ENCODE results near the gene LYRM4. TPM values are rescaled to one million over a fixed set of nuclear protein-coding genes. Genes with fewer than 3 reads are reported as not detected.

Gene LYRM4
- polyA plus RNA-seq, 1 donor from 2014 or later: 29.3 TPM

DNA sequence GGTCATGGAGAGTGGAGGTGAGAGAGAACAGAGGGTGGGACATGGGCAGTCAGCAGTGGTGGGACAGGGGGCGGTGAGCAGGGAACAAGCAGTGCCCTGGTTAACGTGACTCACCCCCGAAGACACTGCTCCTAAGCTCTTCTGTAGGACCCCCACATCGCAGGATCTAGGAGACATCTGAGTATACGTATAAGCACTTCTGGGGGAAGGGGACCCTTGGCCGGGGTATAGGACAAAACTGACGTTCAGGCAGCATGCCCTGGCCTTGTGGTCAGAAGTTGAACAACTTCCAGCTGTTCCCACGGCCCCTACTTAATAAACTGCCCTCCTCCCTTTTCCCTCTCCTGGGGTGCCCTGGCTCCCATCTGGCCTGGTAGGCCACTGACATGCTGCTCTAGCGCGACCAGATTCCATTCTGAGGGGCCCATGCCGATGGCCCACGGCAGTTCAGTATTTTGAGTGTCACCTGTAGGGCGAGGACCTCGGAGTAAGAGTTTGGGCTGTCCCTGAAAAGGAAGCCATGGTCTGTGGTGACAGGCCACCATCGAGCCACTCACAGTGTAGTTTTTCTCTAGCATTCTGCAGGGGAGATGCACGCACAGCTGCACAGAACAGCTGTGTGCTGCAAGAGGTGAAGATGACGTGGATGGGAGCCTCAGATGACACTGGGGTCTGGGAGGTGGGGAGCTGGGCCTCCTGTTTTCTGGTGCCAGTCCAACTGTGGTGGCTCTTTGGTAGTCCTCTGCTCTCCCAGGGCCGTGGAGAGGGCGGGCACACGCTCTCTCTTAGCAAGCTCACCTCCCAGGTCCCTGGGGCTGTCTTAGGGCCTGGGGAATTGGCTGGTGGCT lies 137.2 kb downstream of the LYRM4 start:
- no peak overlapping the region for H3K4me2 ChIP-seq (ENCODE audit: low read length)
- no peaks in the 10 kb centered on the region for H3K36me3 ChIP-seq (ENCODE audit: insufficient read depth, low read length)
- H3K27ac ChIP-seq (ENCODE audit: low read length): no peak overlapping the region
- H3K4me3 ChIP-seq (ENCODE audit: low read length): no peak overlapping the region
- no peaks in the 10 kb centered on the region for H3K9me3 ChIP-seq (ENCODE audit: low read length)
- no peaks in the 10 kb centered on the region for H3K27me3 ChIP-seq (ENCODE audit: insufficient read depth, low read depth, low read length)
- no peak overlapping the region for H3K9ac ChIP-seq (ENCODE audit: low read length)
- no peak for TF ChIP-seq POLR2AphosphoS5 (IDR thresholded peaks at IDR 0.05)
- no peak for TF ChIP-seq TAF1 (IDR thresholded peaks at IDR 0.05; ENCODE audit: low read depth)
- no peak for TF ChIP-seq MXI1 (conservative IDR thresholded peaks at IDR 0.05; ENCODE audit: poor library complexity, severe bottlenecking)
- H3K79me2 ChIP-seq (replicated peaks; ENCODE audit: insufficient read depth, low read length): no peaks in the 10 kb centered on the region
- no peaks in the 10 kb centered on the region for H3K9me2 ChIP-seq (ENCODE audit: insufficient read depth, low read length)
- no peak overlapping the region for H2AFZ ChIP-seq (ENCODE audit: low read depth, low read length)
- no peaks in the 10 kb centered on the region for H3F3A ChIP-seq (ENCODE audit: insufficient read depth, low read length, poor library complexity, severe bottlenecking)
- H4K20me1 ChIP-seq (ENCODE audit: insufficient read depth): no peaks in the 10 kb centered on the region

DNA sequence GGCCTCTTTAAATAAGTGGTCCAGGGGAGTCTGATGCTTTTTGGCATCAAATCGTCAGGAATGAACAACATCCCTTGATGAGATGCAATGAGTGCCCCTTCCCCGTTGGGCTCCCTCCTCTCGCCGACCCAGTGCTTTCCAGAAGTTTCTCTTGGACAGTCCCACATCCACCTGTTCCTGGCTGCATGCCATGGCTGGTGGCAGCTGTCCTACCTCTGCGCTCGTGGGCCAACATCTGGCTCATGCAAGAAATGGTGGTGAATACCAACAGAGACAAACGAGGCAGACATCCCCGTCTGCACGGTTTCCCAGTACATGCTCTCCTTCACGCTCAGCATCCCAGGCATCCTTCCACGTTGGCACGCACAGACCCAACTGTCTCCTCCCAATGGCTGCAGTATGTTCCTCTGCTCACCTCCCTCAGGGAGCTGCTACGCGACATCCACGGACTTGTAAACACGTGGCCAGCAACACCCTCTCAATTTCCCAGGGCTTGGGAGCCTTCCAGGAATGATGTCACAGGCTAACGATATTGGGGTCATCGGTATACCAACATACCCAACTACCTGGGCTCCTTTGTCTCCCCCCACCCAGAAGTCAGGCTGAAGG lies 138.1 kb downstream of the LYRM4 start:
- H3K9me2 ChIP-seq (ENCODE audit: insufficient read depth, low read length): no peaks in the 10 kb centered on the region
- H3K4me3 ChIP-seq (ENCODE audit: low read length): no peak overlapping the region
- no peaks in the 10 kb centered on the region for H3K79me2 ChIP-seq (replicated peaks; ENCODE audit: insufficient read depth, low read length)
- no peaks in the 10 kb centered on the region for H4K20me1 ChIP-seq (ENCODE audit: insufficient read depth)
- H3F3A ChIP-seq (ENCODE audit: insufficient read depth, low read length, poor library complexity, severe bottlenecking): no peaks in the 10 kb centered on the region
- H3K27me3 ChIP-seq (ENCODE audit: insufficient read depth, low read depth, low read length): no peaks in the 10 kb centered on the region
- H3K9me3 ChIP-seq (ENCODE audit: low read length): no peaks in the 10 kb centered on the region
- no peak overlapping the region for H3K9ac ChIP-seq (ENCODE audit: low read length)
- H3K27ac ChIP-seq (ENCODE audit: low read length): no peak overlapping the region
- no peak overlapping the region for H3K4me2 ChIP-seq (ENCODE audit: low read length)
- TF ChIP-seq POLR2AphosphoS5 (IDR thresholded peaks at IDR 0.05) (no peak), EP300 (conservative IDR thresholded peaks at IDR 0.05; ENCODE audit: poor library complexity, severe bottlenecking) (no peak), TAF1 (IDR thresholded peaks at IDR 0.05; ENCODE audit: low read depth) (no peak), EZH2 (IDR thresholded peaks at IDR 0.05; ENCODE audit: borderline replicate concordance, insufficient read depth, low read length, poor library complexity, severe bottlenecking) (no peak)
- TF ChIP-seq, protein P1, sequence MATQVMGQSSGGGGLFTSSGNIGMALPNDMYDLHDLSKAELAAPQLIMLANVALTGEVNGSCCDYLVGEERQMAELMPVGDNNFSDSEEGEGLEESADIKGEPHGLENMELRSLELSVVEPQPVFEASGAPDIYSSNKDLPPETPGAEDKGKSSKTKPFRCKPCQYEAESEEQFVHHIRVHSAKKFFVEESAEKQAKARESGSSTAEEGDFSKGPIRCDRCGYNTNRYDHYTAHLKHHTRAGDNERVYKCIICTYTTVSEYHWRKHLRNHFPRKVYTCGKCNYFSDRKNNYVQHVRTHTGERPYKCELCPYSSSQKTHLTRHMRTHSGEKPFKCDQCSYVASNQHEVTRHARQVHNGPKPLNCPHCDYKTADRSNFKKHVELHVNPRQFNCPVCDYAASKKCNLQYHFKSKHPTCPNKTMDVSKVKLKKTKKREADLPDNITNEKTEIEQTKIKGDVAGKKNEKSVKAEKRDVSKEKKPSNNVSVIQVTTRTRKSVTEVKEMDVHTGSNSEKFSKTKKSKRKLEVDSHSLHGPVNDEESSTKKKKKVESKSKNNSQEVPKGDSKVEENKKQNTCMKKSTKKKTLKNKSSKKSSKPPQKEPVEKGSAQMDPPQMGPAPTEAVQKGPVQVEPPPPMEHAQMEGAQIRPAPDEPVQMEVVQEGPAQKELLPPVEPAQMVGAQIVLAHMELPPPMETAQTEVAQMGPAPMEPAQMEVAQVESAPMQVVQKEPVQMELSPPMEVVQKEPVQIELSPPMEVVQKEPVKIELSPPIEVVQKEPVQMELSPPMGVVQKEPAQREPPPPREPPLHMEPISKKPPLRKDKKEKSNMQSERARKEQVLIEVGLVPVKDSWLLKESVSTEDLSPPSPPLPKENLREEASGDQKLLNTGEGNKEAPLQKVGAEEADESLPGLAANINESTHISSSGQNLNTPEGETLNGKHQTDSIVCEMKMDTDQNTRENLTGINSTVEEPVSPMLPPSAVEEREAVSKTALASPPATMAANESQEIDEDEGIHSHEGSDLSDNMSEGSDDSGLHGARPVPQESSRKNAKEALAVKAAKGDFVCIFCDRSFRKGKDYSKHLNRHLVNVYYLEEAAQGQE (IDR thresholded peaks at IDR 0.05; ENCODE audit: borderline replicate concordance): no peak
- TF ChIP-seq, protein P2, sequence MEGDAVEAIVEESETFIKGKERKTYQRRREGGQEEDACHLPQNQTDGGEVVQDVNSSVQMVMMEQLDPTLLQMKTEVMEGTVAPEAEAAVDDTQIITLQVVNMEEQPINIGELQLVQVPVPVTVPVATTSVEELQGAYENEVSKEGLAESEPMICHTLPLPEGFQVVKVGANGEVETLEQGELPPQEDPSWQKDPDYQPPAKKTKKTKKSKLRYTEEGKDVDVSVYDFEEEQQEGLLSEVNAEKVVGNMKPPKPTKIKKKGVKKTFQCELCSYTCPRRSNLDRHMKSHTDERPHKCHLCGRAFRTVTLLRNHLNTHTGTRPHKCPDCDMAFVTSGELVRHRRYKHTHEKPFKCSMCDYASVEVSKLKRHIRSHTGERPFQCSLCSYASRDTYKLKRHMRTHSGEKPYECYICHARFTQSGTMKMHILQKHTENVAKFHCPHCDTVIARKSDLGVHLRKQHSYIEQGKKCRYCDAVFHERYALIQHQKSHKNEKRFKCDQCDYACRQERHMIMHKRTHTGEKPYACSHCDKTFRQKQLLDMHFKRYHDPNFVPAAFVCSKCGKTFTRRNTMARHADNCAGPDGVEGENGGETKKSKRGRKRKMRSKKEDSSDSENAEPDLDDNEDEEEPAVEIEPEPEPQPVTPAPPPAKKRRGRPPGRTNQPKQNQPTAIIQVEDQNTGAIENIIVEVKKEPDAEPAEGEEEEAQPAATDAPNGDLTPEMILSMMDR (IDR thresholded peaks at IDR 0.05; ENCODE audit: poor library complexity, severe bottlenecking): no peak
- no peak overlapping the region for H2AFZ ChIP-seq (ENCODE audit: low read depth, low read length)
- H3K36me3 ChIP-seq (ENCODE audit: insufficient read depth, low read length): no peaks in the 10 kb centered on the region

All from neural cell (in vitro differentiated cells).